A549 (cell line): ENCODE measurements around the gene SLC29A2. TPM values are rescaled to one million over a fixed set of nuclear protein-coding genes. Genes with fewer than 3 reads are reported as not detected.
A peak's percentile ranks its signal among the peaks of the same experiment; 100 is the strongest.

Experiments used
- ATAC-seq, 2 experiments: fragments of 200-7000 bp in 1 of 2; fragments of >200 bp in 1 of 2; cut with Nextera tagmentation in 1 of 2; cut with Tn5 transposase in 1 of 2; 3 replicates each; pipeline versions ENCODE4 v1.8.0 to v1.9.1; 2018 to 2020; ENCODE audit warnings: mild to moderate bottlenecking in 1 of 2, moderate library complexity in 1 of 2
- CTCF ChIA-PET: fragments of 300-600 bp; sonication (Branson Sonifier 250); formaldehyde crosslinking; extraction: SDS; loops from one replicate; lab custom pipeline; 2021; ENCODE audit warnings: antibody characterized with exemption, inconsistent platforms; lab: Yijun Ruan, JAX
- POLR2A ChIA-PET: fragments of 350-600 bp; formaldehyde crosslinking; extraction: SDS; loops from one replicate; lab custom pipeline; 2021; ENCODE audit warnings: antibody characterized with exemption, inconsistent platforms; lab: Yijun Ruan, JAX
- DNase-seq, 2 experiments: peaks; one replicate each; pipeline versions ENCODE4 v3.0.0 to v3.0.0-alpha.2; 2011 to 2016; ENCODE audit warnings: low read depth in 1 of 2, low spot score in 1 of 2
- FAIRE-seq: peaks from 2 replicates; lab custom pipeline; 2011; peaks lifted over from hg19 to GRCh38; lab: Jason Lieb, UNC
- H3K27ac ChIP-seq, 2 experiments: fragments of >200 bp; sonication (Bioruptor Twin); formaldehyde crosslinking; 3 replicates each; pipeline ENCODE4 v1.5.1; 2016 to 2017
- H3K4me1 ChIP-seq: fragments of >200 bp; sonication (Bioruptor Twin); formaldehyde crosslinking; 3 replicates; pipeline ENCODE4 v1.6.1; 2016
- H3K4me2 ChIP-seq: fragments of >200 bp; sonication (Bioruptor Twin); formaldehyde crosslinking; 3 replicates; pipeline ENCODE4 v1.6.1; 2016
- H3K4me3 ChIP-seq: fragments of >200 bp; sonication (Bioruptor Twin); formaldehyde crosslinking; 3 replicates; pipeline ENCODE4 v1.5.1; 2016
- H3K9me3 ChIP-seq: fragments of >200 bp; sonication (Bioruptor Twin); formaldehyde crosslinking; 3 replicates; pipeline ENCODE4 v1.6.1; 2016
- EHF ChIP-seq: fragments of 250-450 bp; sonication (Bioruptor Pico); IDR thresholded peaks from 2 replicates; pipeline ENCODE4 v1.5.0; 2020; ENCODE audit warnings: mild to moderate bottlenecking
- HEYL ChIP-seq: fragments of 250-450 bp; sonication (Bioruptor Pico); IDR thresholded peaks from 2 replicates; pipeline ENCODE4 v1.8.0; 2021; ENCODE audit warnings: mild to moderate bottlenecking, moderate library complexity
- NR3C1 ChIP-seq: fragments of >200 bp; sonication (Bioruptor Twin); formaldehyde crosslinking; IDR thresholded peaks from 3 replicates; pipeline ENCODE4 v1.6.1; 2017
- PHF8 ChIP-seq: fragments of 200-600 bp; sonication (generic); IDR thresholded peaks from 2 replicates; pipeline ENCODE4 v1.6.1; 2016; ENCODE audit warnings: low read depth, mild to moderate bottlenecking, antibody characterized with exemption, moderate library complexity, borderline replicate concordance
- POLR2A ChIP-seq: IDR thresholded peaks from 2 replicates; pipeline ENCODE4 v1.6.1; 2012; ENCODE audit warnings: mild to moderate bottlenecking, low read length
- RAD21 ChIP-seq, 2 experiments: fragments of >200 bp in 1 of 2; sonication (Bioruptor Twin) in 1 of 2; formaldehyde crosslinking in 1 of 2; IDR thresholded peaks in 1 of 2; conservative IDR thresholded peaks in 1 of 2; 2 replicates in 1 of 2; 3 replicates in 1 of 2; pipeline ENCODE4 v1.6.1; 2012 to 2018; ENCODE audit warnings: inconsistent platforms in 1 of 2
- RARB ChIP-seq: fragments of 250-450 bp; sonication (Bioruptor Pico); IDR thresholded peaks from 2 replicates; pipeline ENCODE4 v1.8.0; 2021; ENCODE audit warnings: mild to moderate bottlenecking, moderate library complexity
- WGBS: methylation state at CpG from one replicate; pipeline ENCODE4 v1.1.6; 2017; ENCODE audit errors: missing lambda C conversion rate; 5-methylcytosine and 5-hydroxymethylcytosine counted together
- polyA plus RNA-seq, 4 experiments: library from polyadenylated mRNA; depleted of rRNA in 3 of 4; stranded (reverse); fragments of >200 nt; fragmentation: RNase III in 1 of 4; extraction: RNeasy Plus Mini Kit Qiagen cat#74134 plus additional on column Dnase treatment in 1 of 4; gene quantifications; 2 replicates in 3 of 4; 3 replicates in 1 of 4; pipeline ENCODE4 v1.2.3, GENCODE V29; 2011 to 2017
- small RNA-seq, 6 experiments: library from RNA; depleted of rRNA; stranded (forward); fragments of <200 nt; gene quantifications; one replicate each; pipeline ENCODE3, GENCODE V24; 2012
- TF ChIP-seq, protein P1 (sequence below): IDR thresholded peaks from 2 replicates; pipeline ENCODE4 v1.6.1; 2012
- TF ChIP-seq, protein P2 (sequence below): fragments of 250-450 bp; sonication (Bioruptor Pico); IDR thresholded peaks from 2 replicates; pipeline ENCODE4 v1.5.0; 2020; ENCODE audit warnings: low read depth, mild to moderate bottlenecking, moderate library complexity
- TF ChIP-seq, protein P3 (sequence below): IDR thresholded peaks from 2 replicates; pipeline ENCODE4 v1.6.1; 2012; ENCODE audit warnings: low read depth, borderline replicate concordance
- TF ChIP-seq, protein P4 (sequence below): fragments of >200 bp; sonication (Bioruptor Twin); formaldehyde crosslinking; IDR thresholded peaks from 2 replicates; pipeline ENCODE4 v1.6.1; 2016
- TF ChIP-seq, protein P5 (sequence below): fragments of 250-450 bp; sonication (Bioruptor Pico); IDR thresholded peaks from 2 replicates; pipeline ENCODE4 v1.5.0; 2021; ENCODE audit warnings: mild to moderate bottlenecking, moderate library complexity, borderline replicate concordance
- TF ChIP-seq, protein P6 (sequence below): fragments of 450-650 bp; IDR thresholded peaks from 2 replicates; pipeline ENCODE4 v1.6.1; 2014; ENCODE audit warnings: antibody characterized with exemption

SLC29A2 gene
- polyA plus RNA-seq, 2 of the 4 experiments (the other 2 are of a cell fraction), result 2.6 to 7.6 TPM

DNA sequence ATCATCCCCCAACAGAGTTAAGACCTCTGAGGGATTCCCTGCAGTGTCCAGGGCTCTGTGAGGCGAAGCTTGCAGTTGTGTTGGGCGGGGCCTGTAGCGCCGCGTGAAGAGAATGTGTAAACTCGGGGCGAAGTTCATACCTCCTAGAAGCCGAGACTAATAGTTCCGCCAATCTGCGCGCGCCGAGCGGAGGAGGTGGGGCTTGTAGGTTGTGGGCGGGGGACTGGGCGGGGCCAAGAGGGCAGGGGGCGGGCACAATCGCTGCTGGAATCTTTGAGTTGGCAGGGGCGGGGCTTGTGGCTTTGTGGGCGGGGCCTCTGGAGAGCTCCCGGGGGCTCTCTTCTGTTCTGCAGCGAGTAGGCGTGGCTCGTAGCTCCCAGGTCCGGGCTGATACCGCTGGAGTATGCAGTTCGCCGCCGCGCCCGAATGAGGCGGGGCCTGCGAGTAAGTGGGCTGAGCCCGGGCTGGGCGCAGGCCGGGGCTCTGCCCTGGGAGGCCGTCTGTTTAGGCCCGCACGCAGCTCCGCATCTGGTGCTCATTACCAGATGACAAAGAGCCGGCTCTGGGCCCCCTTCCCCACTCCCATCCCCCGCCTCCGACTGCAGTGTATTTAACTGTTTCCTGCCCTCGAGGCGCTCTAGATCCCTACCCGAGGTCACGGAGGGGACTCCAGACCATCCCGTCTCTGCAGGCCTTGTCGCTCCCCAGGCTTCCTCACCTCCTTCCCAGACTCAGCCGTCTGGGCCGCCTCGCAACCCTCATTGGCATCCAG, 58.8 kb downstream of the SLC29A2 start:
- Histone ChIP-seq H3K4me3 (peak overlapping the region; percentile 42), H3K27ac (peak overlapping the region; percentile 72 to 88), H3K9me3 (no peaks in the 10 kb centered on the region), H3K4me2 (peak overlapping the region; percentile 79), H3K4me1 (peaks cover 17% of the 10 kb centered on the region)
- ChIA-PET CTCF (interaction anchor here (0.5 to 12.2 kb wide), 20 partner anchors 9 to 298 kb away, joined by 3 to 247 read pairs (median 12); partner anchors contain the start of genes B4GAT1, BRMS1, RIN1 and TMEM151A), POLR2A (interaction anchor here (0.5 to 3.0 kb wide), 18 partner anchors 9 to 391 kb away, joined by 3 to 42 read pairs (median 4); partner anchors contain the start of genes BRMS1, DPP3, MRPL11 and RIN1)
- FAIRE-seq (no peak), ATAC-seq (peak; percentile 75 to 93), DNase-seq (peak; percentile 94 to 98)
- TF ChIP-seq RAD21 (conservative IDR thresholded peaks at IDR 0.05 in 1 of 2, IDR thresholded peaks at IDR 0.05 in 1 of 2), result no peak
- peak; percentile 41 for TF ChIP-seq POLR2A
- TF ChIP-seq, protein P1, sequence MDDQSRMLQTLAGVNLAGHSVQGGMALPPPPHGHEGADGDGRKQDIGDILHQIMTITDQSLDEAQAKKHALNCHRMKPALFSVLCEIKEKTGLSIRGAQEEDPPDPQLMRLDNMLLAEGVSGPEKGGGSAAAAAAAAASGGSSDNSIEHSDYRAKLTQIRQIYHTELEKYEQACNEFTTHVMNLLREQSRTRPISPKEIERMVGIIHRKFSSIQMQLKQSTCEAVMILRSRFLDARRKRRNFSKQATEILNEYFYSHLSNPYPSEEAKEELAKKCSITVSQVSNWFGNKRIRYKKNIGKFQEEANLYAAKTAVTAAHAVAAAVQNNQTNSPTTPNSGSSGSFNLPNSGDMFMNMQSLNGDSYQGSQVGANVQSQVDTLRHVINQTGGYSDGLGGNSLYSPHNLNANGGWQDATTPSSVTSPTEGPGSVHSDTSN, result no peak
- TF ChIP-seq, protein P2, sequence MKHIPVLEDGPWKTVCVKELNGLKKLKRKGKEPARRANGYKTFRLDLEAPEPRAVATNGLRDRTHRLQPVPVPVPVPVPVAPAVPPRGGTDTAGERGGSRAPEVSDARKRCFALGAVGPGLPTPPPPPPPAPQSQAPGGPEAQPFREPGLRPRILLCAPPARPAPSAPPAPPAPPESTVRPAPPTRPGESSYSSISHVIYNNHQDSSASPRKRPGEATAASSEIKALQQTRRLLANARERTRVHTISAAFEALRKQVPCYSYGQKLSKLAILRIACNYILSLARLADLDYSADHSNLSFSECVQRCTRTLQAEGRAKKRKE (CRISPR knock-in tag), result no peak
- TF ChIP-seq RARB (CRISPR knock-in tag), result no peak
- TF ChIP-seq, protein P3, sequence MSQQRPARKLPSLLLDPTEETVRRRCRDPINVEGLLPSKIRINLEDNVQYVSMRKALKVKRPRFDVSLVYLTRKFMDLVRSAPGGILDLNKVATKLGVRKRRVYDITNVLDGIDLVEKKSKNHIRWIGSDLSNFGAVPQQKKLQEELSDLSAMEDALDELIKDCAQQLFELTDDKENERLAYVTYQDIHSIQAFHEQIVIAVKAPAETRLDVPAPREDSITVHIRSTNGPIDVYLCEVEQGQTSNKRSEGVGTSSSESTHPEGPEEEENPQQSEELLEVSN, result 0 out of 2 replicates have a peak, but pooled peaks have one; percentile 44
- TF ChIP-seq, protein P4, sequence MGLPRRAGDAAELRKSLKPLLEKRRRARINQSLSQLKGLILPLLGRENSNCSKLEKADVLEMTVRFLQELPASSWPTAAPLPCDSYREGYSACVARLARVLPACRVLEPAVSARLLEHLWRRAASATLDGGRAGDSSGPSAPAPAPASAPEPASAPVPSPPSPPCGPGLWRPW, result no peak
- no peak for TF ChIP-seq NR3C1
- peak; percentile 24; the same call in 1 of the 2 replicates for TF ChIP-seq PHF8
- TF ChIP-seq, protein P5, sequence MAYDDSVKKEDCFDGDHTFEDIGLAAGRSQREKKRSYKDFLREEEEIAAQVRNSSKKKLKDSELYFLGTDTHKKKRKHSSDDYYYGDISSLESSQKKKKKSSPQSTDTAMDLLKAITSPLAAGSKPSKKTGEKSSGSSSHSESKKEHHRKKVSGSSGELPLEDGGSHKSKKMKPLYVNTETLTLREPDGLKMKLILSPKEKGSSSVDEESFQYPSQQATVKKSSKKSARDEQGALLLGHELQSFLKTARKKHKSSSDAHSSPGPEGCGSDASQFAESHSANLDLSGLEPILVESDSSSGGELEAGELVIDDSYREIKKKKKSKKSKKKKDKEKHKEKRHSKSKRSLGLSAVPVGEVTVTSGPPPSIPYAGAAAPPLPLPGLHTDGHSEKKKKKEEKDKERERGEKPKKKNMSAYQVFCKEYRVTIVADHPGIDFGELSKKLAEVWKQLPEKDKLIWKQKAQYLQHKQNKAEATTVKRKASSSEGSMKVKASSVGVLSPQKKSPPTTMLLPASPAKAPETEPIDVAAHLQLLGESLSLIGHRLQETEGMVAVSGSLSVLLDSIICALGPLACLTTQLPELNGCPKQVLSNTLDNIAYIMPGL (CRISPR knock-in tag), result no peak
- TF ChIP-seq, protein P6, sequence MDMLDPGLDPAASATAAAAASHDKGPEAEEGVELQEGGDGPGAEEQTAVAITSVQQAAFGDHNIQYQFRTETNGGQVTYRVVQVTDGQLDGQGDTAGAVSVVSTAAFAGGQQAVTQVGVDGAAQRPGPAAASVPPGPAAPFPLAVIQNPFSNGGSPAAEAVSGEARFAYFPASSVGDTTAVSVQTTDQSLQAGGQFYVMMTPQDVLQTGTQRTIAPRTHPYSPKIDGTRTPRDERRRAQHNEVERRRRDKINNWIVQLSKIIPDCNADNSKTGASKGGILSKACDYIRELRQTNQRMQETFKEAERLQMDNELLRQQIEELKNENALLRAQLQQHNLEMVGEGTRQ, result no peak
- TF ChIP-seq HEYL (CRISPR knock-in tag), result no peak
- TF ChIP-seq EHF, result no peak
- WGBS, result 8% methylated on average over 42 of the region's 52 CpGs

Small RNA genes within 50 kb of the gene (small RNA-seq; reads per million reads assigned to genes)
- gene RF00017 (0 reads per million in 6 experiments), gene RNU1-84P (0 to 10.7 (median 0.14) reads per million in 6 experiments)

Other genes with a start within 250 kb of the SLC29A2 start
- 13.7 and 13.8 TPM in 2 replicates for gene KLC2, start 114.1 kb downstream of the SLC29A2 start, polyA plus RNA-seq (2011; rRNA removed)
- gene KLC2, start 114.1 kb downstream of the SLC29A2 start, polyA plus RNA-seq (2017; fragmentation: RNase III; extraction: RNeasy Plus Mini Kit Qiagen cat#74134 plus additional on column Dnase treatment), result 35.1 to 35.8 TPM (median 35.2 TPM) in 3 replicates
- gene RAB1B, start 103.1 kb downstream of the SLC29A2 start, polyA plus RNA-seq (2011; rRNA removed), result 87.8 and 104 TPM in 2 replicates
- 141 to 149 TPM (median 147 TPM) in 3 replicates for gene RAB1B, start 103.1 kb downstream of the SLC29A2 start, polyA plus RNA-seq (2017; fragmentation: RNase III; extraction: RNeasy Plus Mini Kit Qiagen cat#74134 plus additional on column Dnase treatment)
- gene CNIH2, start 93.6 kb downstream of the SLC29A2 start, polyA plus RNA-seq (2011; rRNA removed), result 0.95 and 0.98 TPM in 2 replicates
- gene CNIH2, start 93.6 kb downstream of the SLC29A2 start, polyA plus RNA-seq (2017; fragmentation: RNase III; extraction: RNeasy Plus Mini Kit Qiagen cat#74134 plus additional on column Dnase treatment), result 1.1 to 1.5 TPM (median 1.3 TPM) in 3 replicates
- gene YIF1A, start 82.6 kb downstream of the SLC29A2 start, polyA plus RNA-seq (2011; rRNA removed), result 99.7 and 132 TPM in 2 replicates
- gene YIF1A, start 82.6 kb downstream of the SLC29A2 start, polyA plus RNA-seq (2017; fragmentation: RNase III; extraction: RNeasy Plus Mini Kit Qiagen cat#74134 plus additional on column Dnase treatment), result 79.7 to 91.3 TPM (median 82.0 TPM) in 3 replicates
- gene TMEM151A, start 79.9 kb downstream of the SLC29A2 start, polyA plus RNA-seq (2011; rRNA removed), result 0.44 and 0.62 TPM in 2 replicates
- gene TMEM151A, start 79.9 kb downstream of the SLC29A2 start, polyA plus RNA-seq (2017; fragmentation: RNase III; extraction: RNeasy Plus Mini Kit Qiagen cat#74134 plus additional on column Dnase treatment), result 1.3 to 1.8 TPM (median 1.6 TPM) in 3 replicates
- 0.03 TPM in 1 of 2 replicates, not detected in the other for gene CD248, start 54.7 kb downstream of the SLC29A2 start, polyA plus RNA-seq (2011; rRNA removed)
- not detected in 3 replicates for gene CD248, start 54.7 kb downstream of the SLC29A2 start, polyA plus RNA-seq (2017; fragmentation: RNase III; extraction: RNeasy Plus Mini Kit Qiagen cat#74134 plus additional on column Dnase treatment)
- 2.0 and 2.3 TPM in 2 replicates for gene RIN1, start 35.3 kb downstream of the SLC29A2 start, polyA plus RNA-seq (2011; rRNA removed)
- gene RIN1, start 35.3 kb downstream of the SLC29A2 start, polyA plus RNA-seq (2017; fragmentation: RNase III; extraction: RNeasy Plus Mini Kit Qiagen cat#74134 plus additional on column Dnase treatment), result 9.3 to 10.6 TPM (median 9.7 TPM) in 3 replicates
- gene BRMS1, start 26.7 kb downstream of the SLC29A2 start, polyA plus RNA-seq (2011; rRNA removed), result 47.4 and 56.2 TPM in 2 replicates
- gene BRMS1, start 26.7 kb downstream of the SLC29A2 start, polyA plus RNA-seq (2017; fragmentation: RNase III; extraction: RNeasy Plus Mini Kit Qiagen cat#74134 plus additional on column Dnase treatment), result 87.5 to 90.8 TPM (median 89.9 TPM) in 3 replicates
- gene B4GAT1, start 24.1 kb downstream of the SLC29A2 start, polyA plus RNA-seq (2011; rRNA removed), result 11.0 and 12.2 TPM in 2 replicates
- 15.3 to 18.7 TPM (median 18.0 TPM) in 3 replicates for gene B4GAT1, start 24.1 kb downstream of the SLC29A2 start, polyA plus RNA-seq (2017; fragmentation: RNase III; extraction: RNeasy Plus Mini Kit Qiagen cat#74134 plus additional on column Dnase treatment)
- gene NPAS4, start 49.3 kb upstream of the SLC29A2 start, polyA plus RNA-seq (2011; rRNA removed), result not detected in 2 replicates
- 0.03 TPM in 1 of 3 replicates, not detected in the others for gene NPAS4, start 49.3 kb upstream of the SLC29A2 start, polyA plus RNA-seq (2017; fragmentation: RNase III; extraction: RNeasy Plus Mini Kit Qiagen cat#74134 plus additional on column Dnase treatment)
- 62.9 and 70.1 TPM in 2 replicates for gene MRPL11, start 67.1 kb upstream of the SLC29A2 start, polyA plus RNA-seq (2011; rRNA removed)
- 71.9 to 73.8 TPM (median 73.5 TPM) in 3 replicates for gene MRPL11, start 67.1 kb upstream of the SLC29A2 start, polyA plus RNA-seq (2017; fragmentation: RNase III; extraction: RNeasy Plus Mini Kit Qiagen cat#74134 plus additional on column Dnase treatment)
- gene PELI3, start 95.1 kb upstream of the SLC29A2 start, polyA plus RNA-seq (2011; rRNA removed), result 2.3 and 2.7 TPM in 2 replicates
- gene PELI3, start 95.1 kb upstream of the SLC29A2 start, polyA plus RNA-seq (2017; fragmentation: RNase III; extraction: RNeasy Plus Mini Kit Qiagen cat#74134 plus additional on column Dnase treatment), result 4.4 to 5.7 TPM (median 5.6 TPM) in 3 replicates
- 52.2 TPM in 2 replicates for gene DPP3, start 108.7 kb upstream of the SLC29A2 start, polyA plus RNA-seq (2011; rRNA removed)
- 70.5 to 71.7 TPM (median 71.1 TPM) in 3 replicates for gene DPP3, start 108.7 kb upstream of the SLC29A2 start, polyA plus RNA-seq (2017; fragmentation: RNase III; extraction: RNeasy Plus Mini Kit Qiagen cat#74134 plus additional on column Dnase treatment)
- gene BBS1, start 138.9 kb upstream of the SLC29A2 start, polyA plus RNA-seq (2011; rRNA removed), result 12.5 and 14.7 TPM in 2 replicates
- gene BBS1, start 138.9 kb upstream of the SLC29A2 start, polyA plus RNA-seq (2017; fragmentation: RNase III; extraction: RNeasy Plus Mini Kit Qiagen cat#74134 plus additional on column Dnase treatment), result 10.9 to 13.4 TPM (median 12.5 TPM) in 3 replicates
- gene ZDHHC24, start 174.3 kb upstream of the SLC29A2 start, polyA plus RNA-seq (2011; rRNA removed), result 8.4 and 8.6 TPM in 2 replicates
- gene ZDHHC24, start 174.3 kb upstream of the SLC29A2 start, polyA plus RNA-seq (2017; fragmentation: RNase III; extraction: RNeasy Plus Mini Kit Qiagen cat#74134 plus additional on column Dnase treatment), result 6.8 to 9.3 TPM (median 8.7 TPM) in 3 replicates
- 0.03 TPM in 1 of 2 replicates, not detected in the other for gene ACTN3, start 175.1 kb upstream of the SLC29A2 start, polyA plus RNA-seq (2011; rRNA removed)
- not detected in 3 replicates for gene ACTN3, start 175.1 kb upstream of the SLC29A2 start, polyA plus RNA-seq (2017; fragmentation: RNase III; extraction: RNeasy Plus Mini Kit Qiagen cat#74134 plus additional on column Dnase treatment)
- gene CTSF, start 196.8 kb upstream of the SLC29A2 start, polyA plus RNA-seq (2011; rRNA removed), result 19.2 and 29.1 TPM in 2 replicates
- gene CTSF, start 196.8 kb upstream of the SLC29A2 start, polyA plus RNA-seq (2017; fragmentation: RNase III; extraction: RNeasy Plus Mini Kit Qiagen cat#74134 plus additional on column Dnase treatment), result 23.0 to 32.1 TPM (median 29.8 TPM) in 3 replicates
- gene CCDC87, start 221.3 kb upstream of the SLC29A2 start, polyA plus RNA-seq (2011; rRNA removed), result 0.47 and 0.54 TPM in 2 replicates
- 0.56 to 0.68 TPM (median 0.65 TPM) in 3 replicates for gene CCDC87, start 221.3 kb upstream of the SLC29A2 start, polyA plus RNA-seq (2017; fragmentation: RNase III; extraction: RNeasy Plus Mini Kit Qiagen cat#74134 plus additional on column Dnase treatment)
- gene CCS, start 221.4 kb upstream of the SLC29A2 start, polyA plus RNA-seq (2011; rRNA removed), result 17.2 and 18.3 TPM in 2 replicates
- 40.3 to 48.2 TPM (median 46.5 TPM) in 3 replicates for gene CCS, start 221.4 kb upstream of the SLC29A2 start, polyA plus RNA-seq (2017; fragmentation: RNase III; extraction: RNeasy Plus Mini Kit Qiagen cat#74134 plus additional on column Dnase treatment)
- 33.0 and 38.0 TPM in 2 replicates for gene RBM14, start 244.9 kb upstream of the SLC29A2 start, polyA plus RNA-seq (2011; rRNA removed)
- gene RBM14, start 244.9 kb upstream of the SLC29A2 start, polyA plus RNA-seq (2017; fragmentation: RNase III; extraction: RNeasy Plus Mini Kit Qiagen cat#74134 plus additional on column Dnase treatment), result 99.7 to 103 TPM (median 102 TPM) in 3 replicates